Heart right ventricle (tissue), 16 donors: ENCODE data around the gene ZNF385D. TPM values are rescaled to one million over a fixed set of nuclear protein-coding genes. Genes with fewer than 3 reads are reported as not detected.

Source experiments
- ATAC-seq, 8 donors: fragments of 200-7000 bp; cut with Tn5 transposase; one replicate each; pipeline ENCODE4 v1.9.1; 2020; ENCODE audit warnings: mild to moderate bottlenecking in 8 of 8, moderate library complexity in 8 of 8, moderate number of reproducible peaks in 1 of 8
- DNase-seq, 2 donors: peaks; one replicate each; pipeline ENCODE4 v3.0.0-alpha.2; 2020
- H3K27ac ChIP-seq, 10 donors: fragments of 200-600 bp; sonication (generic) in 2 of 10; one replicate each; pipeline versions ENCODE4 v1.5.0 to v1.8.0; 2020 to 2022; ENCODE audit warnings: mild to moderate bottlenecking in 3 of 10
- H3K27me3 ChIP-seq, 7 donors: fragments of 200-600 bp; one replicate each; pipeline ENCODE4 v1.8.0; 2021 to 2022; ENCODE audit warnings: mild to moderate bottlenecking in 2 of 7
- H3K36me3 ChIP-seq, 9 donors: fragments of 200-600 bp; sonication (generic) in 1 of 9; one replicate each; pipeline versions ENCODE4 v1.5.0 to v1.8.0; 2020 to 2022; ENCODE audit warnings: mild to moderate bottlenecking in 2 of 9
- H3K4me1 ChIP-seq, 9 donors: fragments of 200-600 bp; sonication (generic) in 1 of 9; one replicate each; pipeline versions ENCODE4 v1.5.0 to v1.8.0; 2020 to 2022; ENCODE audit warnings: mild to moderate bottlenecking in 4 of 9
- H3K4me3 ChIP-seq, 10 donors: fragments of 200-600 bp; sonication (generic) in 2 of 10; one replicate each; pipeline versions ENCODE4 v1.5.0 to v1.8.0; 2020 to 2022; ENCODE audit warnings: mild to moderate bottlenecking in 7 of 10, moderate library complexity in 2 of 10
- H3K9me3 ChIP-seq, 11 donors: fragments of 200-600 bp in 10 of 11; sonication (generic) in 2 of 11; one replicate each; pipeline versions ENCODE4 v1.5.0 to v1.8.0; 2013 to 2022; ENCODE audit warnings: mild to moderate bottlenecking in 2 of 11, control low read depth in 1 of 11, moderate library complexity in 1 of 11
- CTCF ChIP-seq, 9 donors: fragments of 200-600 bp; sonication (generic) in 2 of 9; IDR thresholded peaks; one replicate each; pipeline versions ENCODE4 v1.5.0 to v1.8.0; 2021 to 2022; ENCODE audit warnings: antibody characterized with exemption in 9 of 9, mild to moderate bottlenecking in 5 of 9, moderate library complexity in 1 of 9
- WGBS, 2 donors: extraction: QIAGEN DNeasy Blood & Tissue Kit; methylation state at CpG; one replicate each; pipeline ENCODE4 v1.1.7; 2013; ENCODE audit warnings: inconsistent platforms in 1 of 2; 5-methylcytosine and 5-hydroxymethylcytosine counted together
- intact Hi-C, 10 donors: fragments of 100-400 bp; cut with DNase I; formaldehyde crosslinking; loops; one replicate each; pipeline versions ENCODE4 v1.11.1 to v1.14.2; 2022
- long read RNA-seq, 3 donors: library from polyadenylated mRNA; unstranded; transcript quantifications; one replicate each; pipeline ENCODE4 v2.0.0, GENCODE V29; 2020 to 2021
- polyA plus RNA-seq, 2 donors: library from polyadenylated mRNA; stranded (reverse); fragments of 200-250 nt; gene quantifications; one replicate each; pipeline ENCODE4 v1.2.3, GENCODE V29; 2013
- total RNA-seq, 10 donors: library from RNA; stranded (reverse); fragmentation: NEBNext Ultra II Directional in 3 of 10; extraction: Animal tissue kit (Norgen Biotek cat#: 25700) in 3 of 10; gene quantifications; one replicate each; pipeline versions ENCODE4 v1.2.1 to v1.2.4, GENCODE V29; 2021 to 2023
- donor health status: Arrhythmogenic right ventricular cardiomyopathy.
- donor health status: ischemic (EF 13 %, LVEDD 7.1; RV severe dilation, severe dysfunction).
- donor health status: healthy with polysubstance abuse.
- donor health status: DM: no; HTN: yes; CAD: no.
- donor health status: DM: no; HTN: no; CAD: no.
- donor health status: ischemic (EF 25% LVEDD 6.9; RV normal size, moderate dysfunction).
- donor health status: ischemic (EF 25% LVEDD 5.7; RV mildly dilated, moderate dysfunction).
- donor health status: healthy.
- donor health status: DM: yes; HTN: yes; CAD: no.
- donor health status: Ischemic cardiomyopathy.
- donor health status: ischemic (EF 35%, LVEDD 5.7; RV mildly dilated, moderate dysfunction).
- donor health status: nonischemic (EF 11% LVEDD 7.7; RV severe dilation, severe dysfunction).
- donor health status: DM: yes; HTN: yes; CAD: no.
- donor health status: PGD.
- donor health status: ischemic (EF 29% LVEDD 5.4; RV normal size, mild dysfunction).
- donor health status: nonischemic (EF 23%, LVEDD 6.1; RV moderate dilation, normal function).

The ZNF385D gene, protein sequence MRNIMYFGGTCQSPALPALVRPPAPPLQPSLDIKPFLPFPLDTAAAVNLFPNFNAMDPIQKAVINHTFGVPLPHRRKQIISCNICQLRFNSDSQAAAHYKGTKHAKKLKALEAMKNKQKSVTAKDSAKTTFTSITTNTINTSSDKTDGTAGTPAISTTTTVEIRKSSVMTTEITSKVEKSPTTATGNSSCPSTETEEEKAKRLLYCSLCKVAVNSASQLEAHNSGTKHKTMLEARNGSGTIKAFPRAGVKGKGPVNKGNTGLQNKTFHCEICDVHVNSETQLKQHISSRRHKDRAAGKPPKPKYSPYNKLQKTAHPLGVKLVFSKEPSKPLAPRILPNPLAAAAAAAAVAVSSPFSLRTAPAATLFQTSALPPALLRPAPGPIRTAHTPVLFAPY
- 10 to 100 TPM in 3 of 10 donors, 1 to 10 TPM in 7; 3.0 to 24.9 (median 7.2) TPM for total RNA-seq
- polyA plus RNA-seq: 10 to 100 TPM in 1 of 2 donors, 1 to 10 TPM in 1; 4.5 to 10.5 TPM
- long read RNA-seq, donor 1, partial matches to known transcripts: 1 of 2 reads
- long read RNA-seq, donor 1, other reads (novel, unspliced or antisense): 1 of 2 reads
- long read RNA-seq, donor 2: 0 reads
- long read RNA-seq, donor 3, partial matches to known transcripts: 0 of 1 reads
- long read RNA-seq, donor 3, other reads (novel, unspliced or antisense): 1 of 1 reads

DNA sequence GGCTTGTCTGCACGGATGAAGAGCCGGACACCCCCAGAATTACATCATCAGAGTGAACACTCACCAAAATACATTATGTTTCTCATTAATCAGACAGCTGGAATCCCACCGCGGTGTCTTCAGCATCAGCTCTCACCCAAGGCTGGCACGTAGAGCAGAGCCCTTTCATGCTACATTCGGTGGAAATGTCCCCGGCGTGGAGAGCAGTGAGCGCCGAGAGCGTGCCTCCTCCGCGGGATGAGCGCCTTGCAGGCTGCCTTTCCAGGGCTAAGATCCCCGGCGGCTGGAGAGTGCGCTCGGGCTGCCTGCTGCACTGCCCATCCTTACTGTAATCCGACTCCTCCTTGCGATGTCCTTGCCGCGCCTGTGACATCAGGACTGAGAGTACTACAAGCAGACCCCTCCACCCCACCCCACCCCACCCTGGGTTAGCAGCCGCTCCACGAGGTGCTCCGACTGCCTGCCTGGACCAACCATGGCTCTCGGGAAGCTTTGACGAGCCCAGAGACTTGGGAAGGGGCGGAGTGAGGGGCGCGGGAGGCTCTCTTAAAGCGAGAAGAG, at the start of gene ZNF385D:
TSS of gene ZNF385D (minus strand) at position 380 of the 561 bp plus-strand sequence. CDS start at position 86, 294 bp downstream.
- H3K4me3 ChIP-seq: peak within 1 kb of the TSS; percentile 37 to 71 (median 57)
- peak within 1 kb of the TSS; percentile 57 to 80 (median 66) for H3K27ac ChIP-seq
- 0 to 1% methylated on average over 31 of the region's 31 CpGs for whole genome bisulfite sequencing, 2 donors
- H3K4me1 ChIP-seq: peaks cover 0 to 67% (median 29%) of the 10 kb centered on the region in 9 donors
- peak; percentile 70 for DNase-seq
- intact Hi-C loops: loop anchor here (2.0 to 10.0 kb wide), 11 partner anchors 41 to 1526 kb away; no protein-coding TSS in a partner anchor
- no peaks in the 10 kb centered on the region for H3K9me3 ChIP-seq
- TF ChIP-seq CTCF (IDR thresholded peaks at IDR 0.05): no peak
- H3K36me3 ChIP-seq: no peaks in the 10 kb centered on the region
- peak; percentile 79 to 92 (median 82) for ATAC-seq
- no peaks in the 10 kb centered on the region for H3K27me3 ChIP-seq

DNA sequence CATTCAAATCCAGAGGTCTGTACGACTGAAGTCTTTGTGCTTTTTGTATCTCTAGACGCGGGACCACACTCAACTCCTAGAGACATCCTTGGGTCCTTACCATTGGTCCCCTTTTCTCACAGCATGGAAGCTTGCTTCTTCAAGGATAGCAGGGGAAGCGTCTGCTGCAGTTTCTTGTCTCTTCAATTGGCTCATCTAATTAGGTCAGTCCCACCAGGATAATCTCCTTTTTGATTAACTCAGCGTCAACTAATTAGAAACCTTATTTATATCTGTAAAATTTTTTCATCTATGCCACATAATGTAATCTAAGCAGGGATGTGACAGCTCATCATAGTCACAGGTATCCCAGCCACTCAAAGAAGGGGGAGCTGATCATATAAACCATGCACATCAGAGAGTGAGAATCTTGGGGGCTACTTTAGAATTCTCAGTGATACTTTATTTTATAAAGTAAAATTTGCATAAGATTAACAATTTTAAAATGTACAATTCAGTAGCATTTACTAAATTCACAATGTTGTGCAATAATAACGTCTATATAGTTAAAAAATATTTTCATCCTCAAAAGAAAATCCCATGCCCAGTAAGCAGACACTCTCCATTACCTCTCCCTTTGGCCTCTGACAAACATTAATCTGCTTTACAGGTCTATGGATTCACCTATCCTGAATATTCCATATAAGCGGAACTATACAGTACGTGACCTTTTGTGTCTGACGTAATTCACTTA, 47.5 kb upstream of the ZNF385D start:
- DNase-seq: no peak
- no peak for TF ChIP-seq CTCF (IDR thresholded peaks at IDR 0.05)
- Histone ChIP-seq H3K4me3 (no peak overlapping the region), H3K4me1 (peaks cover 0 to 36% (median 22%) of the 10 kb centered on the region in 9 donors), H3K27ac (no peak overlapping the region), H3K9me3 (peaks cover 0 to 23% (median 7%) of the 10 kb centered on the region in 11 donors), H3K36me3 (no peaks in the 10 kb centered on the region), H3K27me3 (no peaks in the 10 kb centered on the region)
- intact Hi-C loops: loop anchor here in 2 of 10 donors (5.0 kb wide), 2 partner anchors 39 to 46 kb away; partner anchors contain the start of gene ZNF385D (in 1 of the 2)
- WGBS, 2 donors: 95% methylated on average over 9 of the region's 9 CpGs
- ATAC-seq: no peak

GRCh38 chr3:21795921-21796320, 44.9 kb upstream of the ZNF385D start:
- no peaks in the 10 kb centered on the region for H3K27me3 ChIP-seq
- DNase-seq (no peak), ATAC-seq (peak in 5 of 8 donors; percentile 8 to 40 (median 19))
- H3K27ac ChIP-seq: peak overlapping the region in 9 of 10 donors; percentile 37 to 85 (median 78)
- no peak for TF ChIP-seq CTCF (IDR thresholded peaks at IDR 0.05)
- peaks cover 0 to 21% (median 7%) of the 10 kb centered on the region in 11 donors for H3K9me3 ChIP-seq
- H3K36me3 ChIP-seq: no peaks in the 10 kb centered on the region
- H3K4me1 ChIP-seq: peaks cover 0 to 57% (median 31%) of the 10 kb centered on the region in 9 donors
- intact Hi-C loops: loop anchor here in 2 of 10 donors (2.0 to 5.0 kb wide), 3 partner anchors 15 to 44 kb away; partner anchors contain the start of gene ZNF385D (in 1 of the 2)
- WGBS, 2 donors: 4 to 8% methylated on average over 2 of the region's 2 CpGs
- no peak overlapping the region for H3K4me3 ChIP-seq
